ENCODE measurements around the gene RABGAP1L.

GRCh38 chr1:174963529-174964125, 804.3 kb downstream of the RABGAP1L start:
- TF ChIP-seq ATF3 (IDR thresholded peaks at IDR 0.05): no peak
- no peak for TF ChIP-seq FOXA1 (IDR thresholded peaks at IDR 0.05)
- TF ChIP-seq CTCF (IDR thresholded peaks at IDR 0.05; ENCODE audit: low read depth, low read length, missing input control): no peak
- TF ChIP-seq ZBTB33 (IDR thresholded peaks at IDR 0.05): no peak
- TF ChIP-seq TAF1 (conservative IDR thresholded peaks at IDR 0.05): no peak
- TF ChIP-seq RXRA (IDR thresholded peaks at IDR 0.05): no peak
- no peak for TF ChIP-seq MAX (IDR thresholded peaks at IDR 0.05)
- no peak for TF ChIP-seq JUND (IDR thresholded peaks at IDR 0.05)
- no peak for TF ChIP-seq REST (IDR thresholded peaks at IDR 0.05)
- no peak for TF ChIP-seq GABPA (IDR thresholded peaks at IDR 0.05 in 1 of 2, conservative IDR thresholded peaks at IDR 0.05 in 1 of 2)
- TF ChIP-seq SP1 (IDR thresholded peaks at IDR 0.05): no peak

Data from liver (tissue), 3 donors.